GM21786 (cell line): ENCODE results near the gene CDC37.
"Not testable (repeated sequence)": the region's sequence is repeated elsewhere in the genome, so short reads cannot be mapped to it uniquely, and the experiment has no call there.

Experiments
- ATAC-seq: cut with Tn5 transposase; IDR thresholded peaks from one replicate; pipeline ENCODE4 v1.9.1; 2021; ENCODE audit not compliant: unreplicated experiment

Gene CDC37

GRCh38 chr19:10398819-10399218 is 4.5 kb downstream of the CDC37 start:
- no peak for ATAC-seq

GRCh38 chr19:10395917-10396316 is 7.4 kb downstream of the CDC37 start:
- ATAC-seq: no peak

GRCh38 chr19:10395436-10395835 is 7.9 kb downstream of the CDC37 start:
- no peak for ATAC-seq

GRCh38 chr19:10395003-10395402 is 8.3 kb downstream of the CDC37 start:
- no peak for ATAC-seq

GRCh38 chr19:10393137-10393536 is 10.2 kb downstream of the CDC37 start:
- no peak for ATAC-seq

GRCh38 chr19:10392120-10392519 is 11.2 kb downstream of the CDC37 start:
- ATAC-seq: no peak

GRCh38 chr19:10390652-10391286 is 12.6 kb downstream of the CDC37 start:
- ATAC-seq: no peak

- no peak for ATAC-seq
Measured at GRCh38 chr19:10389863-10390262, 13.5 kb downstream of the CDC37 start.

GRCh38 chr19:10388957-10389356 is 14.4 kb downstream of the CDC37 start:
- no peak for ATAC-seq

- no peak for ATAC-seq
Measured at GRCh38 chr19:10384580-10384979, 18.8 kb downstream of the CDC37 start.

GRCh38 chr19:10383223-10383499 is 20.2 kb downstream of the CDC37 start:
- not testable (repeated sequence) for ATAC-seq

GRCh38 chr19:10380313-10381102 is 22.8 kb downstream of the CDC37 start, which contains the start of gene TYK2:
TYK2 (minus strand) TSS chr19:10380572; CDS start chr19:10378406, 2,166 bp downstream.
- ATAC-seq: peak; percentile 92

GRCh38 chr19:10379880-10380312 is 23.4 kb downstream of the CDC37 start:
- no peak for ATAC-seq

GRCh38 chr19:10378124-10378523 is 25.2 kb downstream of the CDC37 start:
- no peak for ATAC-seq

- ATAC-seq: not testable (repeated sequence)
Measured at GRCh38 chr19:10377140-10377640, 26.2 kb downstream of the CDC37 start.

GRCh38 chr19:10374931-10375330 is 28.4 kb downstream of the CDC37 start:
- ATAC-seq: no peak

- ATAC-seq: no peak
Measured at GRCh38 chr19:10372690-10373089, 30.7 kb downstream of the CDC37 start.

GRCh38 chr19:10368101-10368803 is 35.1 kb downstream of the CDC37 start:
- ATAC-seq: no peak

GRCh38 chr19:10366950-10367512 is 36.3 kb downstream of the CDC37 start:
- ATAC-seq: not testable (repeated sequence)

- ATAC-seq: no peak
Measured at GRCh38 chr19:10365518-10365917, 37.8 kb downstream of the CDC37 start.

GRCh38 chr19:10364644-10365043 is 38.7 kb downstream of the CDC37 start:
- ATAC-seq: no peak
